HG03280 (cell line): Measurements from ENCODE around the gene VCL.
"Not testable (repeated sequence)": the region's sequence is repeated elsewhere in the genome, so short reads cannot be mapped to it uniquely, and the experiment has no call there.

Experiments used
- ATAC-seq: cut with Tn5 transposase; IDR thresholded peaks from one replicate; pipeline ENCODE4 v1.9.1; 2021; ENCODE audit warnings: mild to moderate bottlenecking, moderate library complexity; ENCODE audit not compliant: unreplicated experiment

Gene VCL

GRCh38 chr10:74099420-74099819 is 101.5 kb downstream of the VCL start:
- ATAC-seq: no peak

- no peak for ATAC-seq
Measured at GRCh38 chr10:74099836-74100235, 101.9 kb downstream of the VCL start.

GRCh38 chr10:74103560-74104258 is 105.8 kb downstream of the VCL start:
- ATAC-seq: no peak

- ATAC-seq: no peak
Measured at GRCh38 chr10:74104480-74104879, 106.6 kb downstream of the VCL start.

- no peak for ATAC-seq
Measured at GRCh38 chr10:74104996-74105395, 107.1 kb downstream of the VCL start.

- ATAC-seq: no peak
Measured at GRCh38 chr10:74107391-74107790, 109.5 kb downstream of the VCL start.

GRCh38 chr10:74109452-74109851 is 111.5 kb downstream of the VCL start:
- ATAC-seq: no peak

GRCh38 chr10:74110120-74110519 is 112.2 kb downstream of the VCL start:
- no peak for ATAC-seq

GRCh38 chr10:74111799-74112198 is 113.9 kb downstream of the VCL start:
- ATAC-seq: no peak

- ATAC-seq: no peak
Measured at GRCh38 chr10:74113546-74113945, 115.6 kb downstream of the VCL start.

GRCh38 chr10:74114041-74114448 is 116.1 kb downstream of the VCL start:
- ATAC-seq: no peak

- no peak for ATAC-seq
Measured at GRCh38 chr10:74117738-74118137, 119.8 kb downstream of the VCL start.

GRCh38 chr10:74118804-74119203 is 120.9 kb downstream of the VCL start:
- ATAC-seq: no peak

- no peak for ATAC-seq
Measured at GRCh38 chr10:74120911-74121310, 123.0 kb downstream of the VCL start.

GRCh38 chr10:74121368-74121767 is 123.5 kb downstream of the VCL start:
- ATAC-seq: no peak

- ATAC-seq: no peak
Measured at GRCh38 chr10:74122060-74122459, 124.1 kb downstream of the VCL start.

GRCh38 chr10:74123081-74123480 is 125.2 kb downstream of the VCL start:
- ATAC-seq: no peak

GRCh38 chr10:74133923-74134820 is 136.3 kb downstream of the VCL start:
- no peak for ATAC-seq

- no peak for ATAC-seq
Measured at GRCh38 chr10:74135452-74135851, 137.5 kb downstream of the VCL start.

GRCh38 chr10:74137992-74138391 is 140.1 kb downstream of the VCL start:
- no peak for ATAC-seq

GRCh38 chr10:74138596-74138995 is 140.7 kb downstream of the VCL start:
- ATAC-seq: not testable (repeated sequence)

- no peak for ATAC-seq
Measured at GRCh38 chr10:74139981-74140380, 142.1 kb downstream of the VCL start.
